ENCODE data around the gene AP1M1. TPM values are rescaled to one million over a fixed set of nuclear protein-coding genes. Genes with fewer than 3 reads are reported as not detected.
A peak's percentile ranks its signal among the peaks of the same experiment; 100 is the strongest.

AP1M1 gene
- polyA plus RNA-seq, 1 experiment = 42.5 TPM

- Histone ChIP-seq H3K4me3 (ENCODE audit: low read depth, low read length) (no peak overlapping the region), H3K27me3 (ENCODE audit: control insufficient read depth, insufficient read depth, low read length) (peaks cover 10% of the 10 kb centered on the region), H3K9me3 (ENCODE audit: control insufficient read depth, insufficient read depth, low read length) (no peaks in the 10 kb centered on the region), H3K27ac (ENCODE audit: low read depth, low read length) (no peak overlapping the region)
- TF ChIP-seq CTCF (IDR thresholded peaks at IDR 0.05; ENCODE audit: low read depth, low read length) = no peak
- POLR2A ChIA-PET = no interaction called here
- CTCF ChIA-PET = no interaction called here
- no peak for DNase-seq (ENCODE audit: low read depth, low spot score)
These were observed 91.9 kb downstream of the AP1M1 start for GRCh38 chr19:16289594-16289993.

DNA sequence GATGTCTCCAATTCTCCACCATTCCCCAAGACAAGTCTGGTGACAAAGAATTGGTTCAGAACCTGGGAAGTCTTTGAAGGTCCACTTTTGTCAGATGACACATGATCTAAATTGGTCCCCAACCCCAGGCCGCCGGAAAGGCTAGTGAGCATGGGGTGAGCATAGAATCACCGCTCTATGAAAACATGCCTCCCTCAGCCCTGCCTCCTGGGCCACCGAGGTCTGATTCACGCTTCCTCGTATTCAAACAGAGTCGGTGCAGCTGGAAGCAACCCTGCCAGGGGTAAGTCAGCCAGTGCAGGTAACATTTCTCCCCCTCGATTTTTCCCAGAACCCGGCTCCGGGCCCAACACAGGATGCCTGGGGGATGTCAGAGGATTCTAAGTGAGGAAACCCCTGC, 93.0 kb downstream of the AP1M1 start:
- POLR2A ChIA-PET = no interaction called here
- TF ChIP-seq CTCF (IDR thresholded peaks at IDR 0.05; ENCODE audit: low read depth, low read length) = no peak

DNA sequence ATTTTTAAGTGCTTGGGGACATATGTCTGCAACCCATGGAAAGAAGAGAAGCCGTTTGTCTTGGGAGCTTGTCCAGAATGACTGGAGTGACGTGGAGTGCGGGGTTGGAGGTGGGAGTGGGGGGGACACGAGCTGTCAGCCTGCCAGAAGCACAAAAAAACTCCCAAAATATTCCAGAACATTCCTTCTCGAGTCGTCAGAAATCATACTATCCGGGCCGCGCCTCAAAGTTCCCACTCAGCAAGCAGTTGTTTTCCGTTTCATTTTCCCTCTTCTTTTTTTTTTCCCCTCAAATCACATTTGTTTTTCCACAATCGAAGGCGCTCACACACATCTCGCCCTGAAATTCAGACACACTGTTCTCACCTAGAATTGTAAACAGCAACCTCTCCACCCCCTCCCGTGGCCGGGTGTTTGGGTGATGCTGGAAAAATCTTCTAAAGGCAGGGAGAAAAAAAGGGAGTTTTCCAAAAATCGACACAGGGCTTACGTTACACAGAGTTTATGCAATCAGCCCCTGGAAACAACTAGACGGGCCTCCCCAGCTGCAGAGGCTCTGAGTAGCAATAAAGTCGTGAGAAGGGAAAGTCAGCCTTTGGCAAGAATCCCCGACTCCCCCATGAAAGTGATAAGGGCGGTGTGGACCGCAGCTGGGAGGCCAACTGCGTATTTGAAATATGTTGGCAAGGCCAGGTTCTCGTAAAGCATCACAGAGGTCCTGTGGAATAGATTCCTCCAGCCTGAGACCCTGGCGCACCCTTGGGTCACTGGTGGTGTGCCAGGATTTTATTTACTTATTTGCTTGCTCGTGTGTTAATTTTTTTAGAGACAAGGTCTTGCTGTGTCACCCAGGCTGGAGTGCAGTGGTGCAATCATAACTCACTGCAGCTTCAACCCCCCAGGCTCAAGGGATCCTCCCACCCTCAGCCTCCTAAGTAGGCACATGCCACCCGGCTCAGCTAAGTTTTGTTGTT, 95.7 kb downstream of the AP1M1 start:
- Histone ChIP-seq H3K27ac (ENCODE audit: low read depth, low read length) (peak overlapping the region; percentile 99), H3K9me3 (ENCODE audit: control insufficient read depth, insufficient read depth, low read length) (no peaks in the 10 kb centered on the region), H3K4me3 (ENCODE audit: low read depth, low read length) (peak overlapping the region; percentile 54), H3K27me3 (ENCODE audit: control insufficient read depth, insufficient read depth, low read length) (peaks cover 12% of the 10 kb centered on the region)
- ChIA-PET CTCF (interaction anchor here (2.3 kb wide), 1 partner anchor 90 kb away, joined by 9 read pairs; no protein-coding TSS in a partner anchor), POLR2A (interaction anchor here (0.6 to 2.9 kb wide), 9 partner anchors 10 to 230 kb away, joined by 3 to 35 read pairs (median 5); partner anchors contain the start of gene KLF2)
- peak; percentile 96 for DNase-seq (ENCODE audit: low read depth, low spot score)
- no peak for TF ChIP-seq CTCF (IDR thresholded peaks at IDR 0.05; ENCODE audit: low read depth, low read length)

More for the DNA sequence above, 93.0 kb downstream of the AP1M1 start:
- H3K9me3 ChIP-seq (ENCODE audit: control insufficient read depth, insufficient read depth, low read length) = no peaks in the 10 kb centered on the region
- peaks cover 10% of the 10 kb centered on the region for H3K27me3 ChIP-seq (ENCODE audit: control insufficient read depth, insufficient read depth, low read length)
- no peak overlapping the region for H3K4me3 ChIP-seq (ENCODE audit: low read depth, low read length)
- DNase-seq (ENCODE audit: low read depth, low spot score) = no peak
- CTCF ChIA-PET = interaction anchor here (1.1 kb wide), 1 partner anchor 44 kb away, joined by 3 read pairs; no protein-coding TSS in a partner anchor
- H3K27ac ChIP-seq (ENCODE audit: low read depth, low read length) = no peak overlapping the region

- ChIA-PET CTCF (no interaction called here), POLR2A (interaction anchor here (0.6 kb wide), 1 partner anchor 16 kb away, joined by 3 read pairs; no protein-coding TSS in a partner anchor)
- no peak overlapping the region for H3K27ac ChIP-seq (ENCODE audit: low read depth, low read length)
- no peak overlapping the region for H3K4me3 ChIP-seq (ENCODE audit: low read depth, low read length)
- peaks cover 6% of the 10 kb centered on the region for H3K27me3 ChIP-seq (ENCODE audit: control insufficient read depth, insufficient read depth, low read length)
- DNase-seq (ENCODE audit: low read depth, low spot score) = no peak
- no peaks in the 10 kb centered on the region; the same call in 1 of the 2 replicates for H3K9me3 ChIP-seq (ENCODE audit: control insufficient read depth, insufficient read depth, low read length)
- TF ChIP-seq CTCF (IDR thresholded peaks at IDR 0.05; ENCODE audit: low read depth, low read length) = no peak
These were observed 97.3 kb downstream of the AP1M1 start for GRCh38 chr19:16295057-16295456.

Small RNA genes lying within 50 kb of the gene (small RNA-seq; reads per million reads assigned to genes)
- gene RF00017 (ENCODE audit: insufficient read length, low read depth) = not detected

Other genes starting within 250 kb of the AP1M1 start
- not detected in 2 replicates for gene OR10H4, start 248.9 kb upstream of the AP1M1 start, polyA plus RNA-seq (2011; rRNA removed)
- gene TPM4, start 121.4 kb upstream of the AP1M1 start, polyA plus RNA-seq (2011; rRNA removed) = 1,635 and 2,058 TPM in 2 replicates
- 107 and 109 TPM in 2 replicates for gene RAB8A, start 86.0 kb upstream of the AP1M1 start, polyA plus RNA-seq (2011; rRNA removed)
- not detected in 2 replicates for gene HSH2D, start 54.2 kb upstream of the AP1M1 start, polyA plus RNA-seq (2011; rRNA removed)
- not detected in 2 replicates for gene CIB3, start 24.4 kb upstream of the AP1M1 start, polyA plus RNA-seq (2011; rRNA removed)
- gene FAM32A, start 12.5 kb upstream of the AP1M1 start, polyA plus RNA-seq (2011; rRNA removed) = 164 and 177 TPM in 2 replicates
- 0.60 and 1.5 TPM in 2 replicates for gene KLF2, start 126.9 kb downstream of the AP1M1 start, polyA plus RNA-seq (2011; rRNA removed)